Psoas muscle (tissue), 8 donors: ENCODE data around the gene FGF3. TPM values are rescaled to one million over a fixed set of nuclear protein-coding genes. Genes with fewer than 3 reads are reported as not detected.

Experiments
- ATAC-seq, 4 donors: fragments of 200-7000 bp; cut with Tn5 transposase; one replicate each; pipeline ENCODE4 v1.9.1; 2020; ENCODE audit warnings: moderate library complexity in 3 of 4, mild to moderate bottlenecking in 2 of 4
- DNase-seq, 2 donors: peaks; one replicate each; pipeline ENCODE4 v3.0.0-alpha.2; 2020
- H3K27ac ChIP-seq: fragments of 200-600 bp; one replicate; pipeline ENCODE4 v1.8.0; 2022
- H3K27me3 ChIP-seq, 3 donors: fragments of 200-600 bp in 1 of 3; one replicate each; pipeline versions ENCODE4 v1.6.1 to v1.8.0; 2013 to 2022; ENCODE audit warnings: low read length in 2 of 3, mild to moderate bottlenecking in 2 of 3, moderate library complexity in 1 of 3; ENCODE audit not compliant: insufficient read depth in 3 of 3
- H3K36me3 ChIP-seq, 2 donors: fragments of 200-600 bp in 1 of 2; one replicate each; pipeline versions ENCODE4 v1.6.1 to v1.8.0; 2013 to 2022; ENCODE audit warnings: low read depth in 1 of 2, mild to moderate bottlenecking in 1 of 2, moderate library complexity in 1 of 2; ENCODE audit not compliant: insufficient read depth in 1 of 2
- H3K4me1 ChIP-seq: fragments of 200-600 bp; one replicate; pipeline ENCODE4 v1.8.0; 2022
- H3K4me3 ChIP-seq: fragments of 200-600 bp; one replicate; pipeline ENCODE4 v1.8.0; 2022; ENCODE audit warnings: mild to moderate bottlenecking
- H3K9me3 ChIP-seq: fragments of 200-600 bp; one replicate; pipeline ENCODE4 v1.8.0; 2022
- CTCF ChIP-seq: fragments of 200-600 bp; IDR thresholded peaks from one replicate; pipeline ENCODE4 v1.8.0; 2022; ENCODE audit warnings: antibody characterized with exemption
- WGBS, 3 donors: extraction: QIAGEN DNeasy Blood & Tissue Kit; methylation state at CpG; one replicate each; pipeline versions ENCODE4 v1.1.6 to v1.1.7; 2013; 5-methylcytosine and 5-hydroxymethylcytosine counted together
- intact Hi-C, 2 donors: fragments of 100-400 bp; cut with DNase I; formaldehyde crosslinking; loops; one replicate each; pipeline versions ENCODE4 v1.11.0 to v1.14.2; 2022
- polyA plus RNA-seq, 3 donors: library from polyadenylated mRNA; stranded (reverse); fragments of 200-250 nt; gene quantifications; one replicate each; pipeline ENCODE4 v1.2.3, GENCODE V29; 2013
- total RNA-seq, 4 donors: library from RNA; stranded (reverse); fragmentation: NEBNext Ultra II Directional in 2 of 4; extraction: Animal tissue kit (Norgen Biotek cat#: 25700) in 2 of 4; gene quantifications; one replicate each; pipeline versions ENCODE4 v1.2.1 to v1.2.4, GENCODE V29; 2021 to 2023
- donor health status: healthy with polysubstance abuse.
- donor health status: DM: no; HTN: no; CAD: no; lungs with moderate emphysema.
- donor health status: Bipolar disorder and iron deficiency.
- donor health status: healthy.
- donor health status: DM: yes; HTN: yes; CAD: no.
- donor health status: DM: no; HTN: no; CAD: no.
- donor health status: DM: no; HTN: no; CAD: no.
- donor health status: DM: yes; HTN: yes; CAD: no.

Gene FGF3
- total and polyA plus RNA-seq, 7 donors, result not detected

DNA sequence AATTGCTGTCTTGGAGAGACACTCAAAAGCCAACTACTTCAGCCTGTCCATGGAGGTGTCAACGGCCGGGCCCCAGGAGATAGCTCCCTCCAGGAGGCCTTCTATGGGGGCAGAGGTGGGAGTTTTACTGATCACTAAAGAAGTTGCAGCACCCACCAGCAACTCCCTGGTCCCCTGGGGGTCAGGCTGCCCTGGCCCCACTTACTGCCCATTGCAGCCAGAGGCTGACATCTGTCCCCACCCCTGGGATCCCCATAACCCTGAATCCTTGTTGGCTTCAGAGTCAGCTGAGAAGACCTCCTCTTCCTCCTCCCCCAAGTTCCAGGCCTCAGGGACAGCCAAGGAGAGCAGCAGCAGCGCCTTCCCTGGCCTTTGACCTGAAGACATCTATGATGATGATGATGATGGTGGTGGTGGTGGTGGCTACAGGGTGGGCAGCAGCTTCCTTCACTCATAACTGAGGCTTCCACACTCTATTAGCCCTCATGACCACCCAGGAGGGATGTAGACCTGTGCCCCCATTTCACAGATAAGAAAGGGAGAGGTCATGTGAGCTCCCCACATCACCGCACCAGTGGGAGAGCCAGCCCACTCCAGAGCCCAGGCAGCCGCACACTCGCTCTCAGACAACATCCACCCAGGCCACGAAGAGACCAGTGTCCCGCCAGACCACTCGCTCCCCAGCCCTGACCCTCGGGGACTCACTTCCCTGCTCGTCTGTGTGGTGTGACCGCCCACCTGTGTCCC, 43.8 kb upstream of the FGF3 start:
- ATAC-seq, result no peak

GRCh38 chr11:69862331-69862771, 43.1 kb upstream of the FGF3 start:
- DNase-seq (no peak), ATAC-seq (no peak)
- H3K27ac ChIP-seq, result no peak overlapping the region
- no peaks in the 10 kb centered on the region for H3K36me3 ChIP-seq
- intact Hi-C loops, result no loop called here
- 43 to 53% (median 45%) methylated on average over 17 to 19 of the region's 19 CpGs for WGBS, 3 donors
- H3K27me3 ChIP-seq, result peaks cover under 1 to 30% (median 5%) of the 10 kb centered on the region in 3 donors
- TF ChIP-seq CTCF, result no peak
- H3K4me1 ChIP-seq, result no peaks in the 10 kb centered on the region
- H3K9me3 ChIP-seq, result no peaks in the 10 kb centered on the region
- H3K4me3 ChIP-seq, result no peak overlapping the region

More for the DNA sequence above, 43.8 kb upstream of the FGF3 start:
- peaks cover 0 to 30% (median 8%) of the 10 kb centered on the region in 3 donors for H3K27me3 ChIP-seq
- no peak for DNase-seq
- no peak for TF ChIP-seq CTCF
- H3K9me3 ChIP-seq, result no peaks in the 10 kb centered on the region
- 83 to 87% (median 86%) methylated on average over 11 to 12 of the region's 12 CpGs for WGBS, 3 donors
- intact Hi-C loops, result no loop called here
- H3K27ac ChIP-seq, result no peak overlapping the region
- H3K4me3 ChIP-seq, result no peak overlapping the region
- H3K4me1 ChIP-seq, result no peaks in the 10 kb centered on the region
- no peaks in the 10 kb centered on the region for H3K36me3 ChIP-seq

GRCh38 chr11:69861901-69862300, 42.7 kb upstream of the FGF3 start:
- H3K4me1 ChIP-seq, result no peaks in the 10 kb centered on the region
- no peak overlapping the region for H3K4me3 ChIP-seq
- no peaks in the 10 kb centered on the region for H3K9me3 ChIP-seq
- intact Hi-C loops, result no loop called here
- H3K27me3 ChIP-seq, result peaks cover 2 to 27% (median 5%) of the 10 kb centered on the region in 3 donors
- ATAC-seq (no peak), DNase-seq (no peak)
- 67 to 69% (median 68%) methylated on average over 7 of the region's 7 CpGs for WGBS, 3 donors
- no peaks in the 10 kb centered on the region for H3K36me3 ChIP-seq
- TF ChIP-seq CTCF, result no peak
- H3K27ac ChIP-seq, result no peak overlapping the region

- H3K9me3 ChIP-seq, result no peaks in the 10 kb centered on the region
- H3K27ac ChIP-seq, result no peak overlapping the region
- peaks cover 2 to 18% (median 5%) of the 10 kb centered on the region in 3 donors for H3K27me3 ChIP-seq
- DNase-seq (no peak), ATAC-seq (no peak)
- TF ChIP-seq CTCF, result no peak
- no peaks in the 10 kb centered on the region for H3K4me1 ChIP-seq
- H3K4me3 ChIP-seq, result no peak overlapping the region
- 61 to 73% (median 63%) methylated on average over 9 of the region's 9 CpGs for WGBS, 3 donors
- intact Hi-C loops, result no loop called here
- H3K36me3 ChIP-seq, result no peaks in the 10 kb centered on the region
Observed at GRCh38 chr11:69860796-69861445, 41.7 kb upstream of the FGF3 start.
